Stimulated activated CD8-positive, alpha-beta memory T cell treated with anti-CD3 and anti-CD28 coated beads, Interleukin-15, amount 100 ng/mL, for 1 hour (primary cell): Measurements from ENCODE around the gene UFD1.

Experiments used
- DNase-seq: peaks from one replicate; pipeline ENCODE4 v3.0.0-alpha.2; 2020; ENCODE audit warnings: low read depth

The UFD1 gene

DNA sequence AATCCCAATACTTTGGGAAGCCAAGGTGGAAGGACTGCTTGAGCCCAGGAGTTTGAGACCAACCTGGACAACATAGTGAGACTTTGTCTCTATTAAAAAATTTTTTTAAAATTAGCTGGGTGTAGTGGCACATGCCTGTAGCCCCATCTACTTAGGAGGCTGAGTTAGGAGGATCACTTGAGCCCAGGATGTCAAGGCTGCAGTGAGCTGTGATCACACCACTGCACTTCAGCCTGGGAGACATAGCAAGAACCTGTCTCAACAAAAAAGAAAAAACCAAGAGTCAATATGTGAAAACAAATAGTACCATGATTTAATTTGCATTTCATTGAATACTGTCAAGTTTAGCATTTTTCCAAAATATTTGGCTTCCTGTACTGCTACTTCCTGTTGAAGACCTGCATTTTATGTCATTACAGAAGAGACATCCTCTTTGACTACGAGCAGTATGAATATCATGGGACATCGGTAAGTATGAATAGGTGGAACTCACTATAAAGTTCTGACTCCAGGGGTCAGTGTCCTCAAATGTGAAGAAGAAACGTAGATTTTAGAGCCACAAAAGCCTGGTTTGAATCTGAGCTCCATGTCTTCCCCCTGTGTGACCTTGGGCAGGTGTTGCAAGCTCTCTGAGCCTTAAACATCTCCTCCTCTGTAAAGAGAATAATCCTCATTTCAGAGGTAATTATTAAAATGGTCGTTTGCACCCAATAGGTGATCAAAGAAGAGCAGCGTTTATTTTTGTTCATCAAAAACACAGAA, 16.8 kb upstream of the UFD1 start:
- DNase-seq = no peak

DNA sequence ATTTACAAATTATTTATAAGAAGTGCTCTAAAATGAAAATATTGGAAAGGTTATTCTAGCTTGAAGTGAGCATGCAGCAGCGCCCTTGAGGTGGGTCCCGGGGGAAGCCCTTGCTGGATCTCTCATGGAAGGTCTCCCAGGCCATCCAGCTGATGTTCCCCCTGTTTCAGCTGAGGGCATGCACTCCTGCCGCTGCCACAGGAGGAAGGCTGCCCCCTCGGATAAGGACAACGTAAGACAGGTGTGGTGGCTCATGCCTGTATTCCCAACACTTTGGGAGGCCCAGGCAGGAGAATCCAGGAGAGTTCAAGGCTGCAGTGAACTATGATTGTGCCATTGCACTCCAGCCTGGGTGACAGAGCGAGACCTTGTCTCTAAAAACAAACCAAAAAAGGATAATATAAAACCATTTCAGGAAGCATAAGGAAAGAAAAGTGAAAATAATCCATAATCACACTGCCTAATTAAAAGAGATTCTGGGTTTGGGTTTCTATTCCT, 15.7 kb upstream of the UFD1 start:
- no peak for DNase-seq

DNA sequence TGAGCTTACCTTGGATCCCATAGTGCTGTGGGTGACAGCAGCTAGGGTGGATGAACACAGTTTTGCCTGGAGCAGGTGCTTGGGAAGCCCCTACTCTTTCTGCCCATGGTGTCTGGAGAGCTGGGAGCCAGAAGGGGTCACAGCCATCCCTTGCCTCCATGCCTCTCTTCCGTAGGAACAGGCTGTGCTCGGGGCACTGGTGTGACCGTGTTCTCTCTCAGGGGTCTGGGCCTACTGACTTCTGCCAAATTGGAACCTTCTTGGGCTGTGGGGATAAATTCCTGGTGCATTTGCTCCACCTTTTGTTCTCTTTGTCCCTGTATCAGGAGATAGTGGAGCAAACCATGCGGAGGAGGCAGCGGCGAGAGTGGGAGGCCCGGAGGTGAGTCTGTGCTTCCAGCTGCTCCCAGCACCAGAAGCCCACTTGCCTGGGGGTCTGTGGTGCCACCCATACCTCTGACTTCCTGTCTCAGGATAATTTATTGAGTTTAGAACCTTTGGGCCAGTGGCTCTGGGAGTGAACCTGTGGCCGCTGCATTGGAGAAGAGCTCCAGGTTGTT, 15.1 kb upstream of the UFD1 start:
- no peak for DNase-seq

DNA sequence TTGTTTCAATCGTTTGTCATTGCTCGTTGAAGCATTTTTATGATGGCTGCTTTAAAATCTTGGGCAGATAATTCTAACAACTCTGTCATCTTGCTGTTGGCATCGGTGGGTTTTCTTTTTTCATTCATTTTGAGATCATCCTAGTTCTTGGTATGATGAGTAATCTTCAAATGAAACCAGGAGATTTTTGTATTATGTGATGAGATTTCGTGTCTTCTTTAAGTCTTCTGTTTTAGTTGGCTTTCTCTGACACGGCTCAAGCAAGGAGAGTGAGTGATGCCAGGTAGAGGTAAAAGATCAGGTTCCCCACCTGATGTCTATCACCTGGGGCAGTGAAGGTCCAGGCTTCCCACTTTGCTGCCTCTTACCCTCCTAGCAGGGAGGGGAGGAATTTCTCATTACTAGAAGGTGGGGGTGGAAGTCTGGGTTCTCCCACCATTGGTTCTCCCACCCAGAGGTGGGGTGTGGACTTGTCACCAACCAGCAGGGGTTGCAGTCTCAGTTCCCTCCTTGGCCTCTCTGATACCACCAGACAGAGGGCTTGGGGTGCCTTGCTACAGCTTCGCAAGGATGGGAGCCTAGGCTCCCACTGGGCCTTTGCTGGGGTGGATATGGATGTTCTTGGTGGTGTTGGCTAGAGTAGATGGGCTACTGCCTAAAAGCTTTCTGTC, 13.6 kb upstream of the UFD1 start:
- no peak for DNase-seq

DNA sequence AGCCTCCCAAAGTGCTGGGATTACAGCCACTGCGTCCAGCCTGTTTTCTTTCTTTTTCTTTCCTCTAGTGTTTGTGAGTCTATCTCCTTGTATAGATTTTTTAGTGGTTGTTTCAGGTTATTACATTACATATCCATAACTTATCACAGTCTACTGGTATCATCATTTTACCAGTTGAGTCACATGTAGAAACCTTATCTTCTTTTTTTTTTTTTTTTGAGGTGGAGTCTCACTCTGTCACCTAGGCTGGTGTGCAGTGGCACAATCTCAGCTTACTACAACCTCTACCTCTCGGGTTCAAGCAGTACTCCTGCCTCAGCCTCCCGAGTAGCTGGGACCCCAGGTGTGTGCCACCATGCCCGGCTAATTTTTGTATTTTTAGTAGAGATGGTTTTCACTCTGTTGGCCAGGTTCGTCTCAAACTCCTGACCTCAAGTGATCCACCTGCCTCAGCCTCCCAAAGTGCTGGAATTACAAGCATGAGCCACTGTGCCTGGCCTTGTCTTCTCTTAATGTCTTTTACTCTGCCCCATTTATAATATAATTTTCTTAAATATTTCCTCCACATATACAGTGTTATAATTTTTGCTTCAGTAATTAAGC, 11.7 kb upstream of the UFD1 start:
- no peak for DNase-seq

DNA sequence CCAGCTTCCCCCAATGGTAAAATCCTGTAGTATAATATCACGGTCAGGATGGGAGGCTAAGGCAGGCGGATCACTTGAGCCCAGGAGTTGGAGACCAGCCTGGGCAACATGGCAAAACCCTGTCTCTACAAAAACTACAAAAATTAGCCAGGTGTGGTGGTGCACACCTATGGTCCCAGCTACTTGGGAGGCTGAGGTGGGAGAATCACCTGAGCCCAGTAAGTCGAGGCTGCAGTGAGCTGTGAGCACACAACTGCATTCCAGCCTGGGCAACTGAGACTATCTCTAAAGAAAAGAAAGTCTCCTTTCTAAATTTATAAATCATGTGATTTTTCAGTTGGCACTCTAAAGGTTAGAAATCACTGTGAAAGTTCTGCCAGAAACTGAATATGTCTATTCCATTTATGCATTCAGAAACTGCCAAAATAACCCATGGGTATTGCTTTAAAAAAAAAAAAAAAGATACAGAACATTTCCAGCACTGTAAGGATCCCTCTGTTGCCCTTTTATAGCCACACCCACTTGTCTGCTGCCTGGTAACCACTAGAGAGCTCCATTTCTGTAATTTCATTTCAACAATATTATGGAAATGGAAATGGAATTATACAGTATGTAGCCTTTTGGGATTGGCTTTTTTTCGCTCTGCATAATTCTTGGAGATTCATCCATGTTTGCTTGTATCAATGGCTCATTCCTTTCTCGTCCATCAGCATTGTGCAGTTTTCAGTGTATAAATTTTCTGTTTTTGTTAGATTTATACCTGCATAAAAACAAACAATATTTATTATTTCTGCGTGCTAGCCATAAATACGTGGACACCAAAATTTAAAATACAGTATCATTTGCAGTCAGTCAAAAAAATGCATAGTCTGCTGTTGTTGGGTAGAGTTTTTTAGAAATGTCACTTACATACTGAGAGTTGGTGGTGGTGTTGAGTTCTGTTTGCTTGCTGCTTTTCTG, 10.2 kb upstream of the UFD1 start:
- no peak for DNase-seq

DNA sequence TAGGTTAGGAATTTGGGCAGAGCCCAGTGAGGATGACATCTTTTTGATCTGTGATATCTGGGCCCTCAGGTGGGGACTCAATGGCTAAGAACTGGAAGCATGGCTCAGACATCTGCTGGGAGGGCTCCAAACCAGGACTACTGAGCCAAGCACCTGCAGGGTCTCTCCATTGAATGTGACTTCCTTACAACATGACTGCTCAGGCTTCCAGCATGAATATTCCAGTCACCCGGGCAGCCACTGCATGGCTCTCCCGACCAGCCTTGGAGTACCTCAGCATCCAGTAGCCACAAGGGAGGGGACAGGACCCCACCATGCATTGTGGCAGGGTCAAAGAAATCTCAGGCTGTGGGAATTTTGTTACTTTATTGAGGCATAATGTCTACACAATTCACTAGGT, 9.3 kb upstream of the UFD1 start:
- DNase-seq = no peak

DNA sequence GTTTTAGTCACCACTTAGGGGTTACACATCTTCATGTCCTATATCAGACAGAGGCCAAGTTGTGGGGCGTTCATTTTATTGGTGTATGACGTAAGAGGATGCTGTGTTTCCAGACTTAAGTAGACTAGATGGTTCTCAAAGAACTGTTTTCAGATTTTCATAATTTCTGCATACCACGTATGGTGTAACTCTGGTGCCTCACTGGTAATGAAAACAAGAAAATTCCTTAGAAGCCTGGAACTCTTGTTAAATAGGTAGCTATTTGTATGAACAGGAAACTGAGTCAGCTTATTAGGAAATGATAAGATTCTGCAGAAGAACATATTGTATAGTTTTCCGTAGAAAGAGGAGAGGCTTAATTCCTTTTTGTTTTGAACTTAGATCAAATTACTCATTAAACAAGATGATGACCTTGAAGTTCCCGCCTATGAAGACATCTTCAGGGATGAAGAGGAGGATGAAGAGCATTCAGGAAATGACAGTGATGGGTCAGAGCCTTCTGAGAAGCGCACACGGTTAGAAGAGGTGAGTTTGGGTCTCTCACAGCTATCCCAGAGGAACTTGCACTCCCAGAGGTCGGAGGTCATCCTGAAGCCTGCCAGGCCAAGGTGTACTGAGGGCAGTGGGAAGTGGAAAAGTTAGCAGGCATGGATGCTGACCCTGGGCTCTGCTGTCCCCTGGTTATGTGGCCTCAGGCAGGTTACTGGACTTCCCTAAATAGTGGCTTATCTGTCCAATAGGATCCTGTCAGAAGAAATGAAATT, 4.7 kb upstream of the UFD1 start:
- no peak for DNase-seq

DNA sequence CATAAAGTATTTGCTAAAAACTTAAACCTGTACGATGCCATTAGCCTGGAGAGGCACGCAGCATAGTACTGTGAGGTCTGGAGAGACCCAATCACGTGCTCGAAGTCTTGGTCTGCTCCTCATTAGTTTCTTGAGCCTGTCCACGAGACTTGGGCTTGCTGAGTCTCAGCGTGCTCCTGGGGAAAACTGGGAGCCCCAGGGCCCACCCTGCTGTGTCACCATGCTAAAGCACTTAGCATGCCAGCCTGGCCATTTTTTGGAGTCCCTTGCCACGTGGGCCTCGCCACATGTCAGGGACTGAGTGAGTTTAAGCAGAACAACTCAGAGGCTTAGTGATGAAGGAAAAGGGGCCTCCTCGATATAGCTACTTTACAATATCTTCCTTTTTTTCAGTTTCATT, 3.3 kb upstream of the UFD1 start:
- DNase-seq = no peak

DNA sequence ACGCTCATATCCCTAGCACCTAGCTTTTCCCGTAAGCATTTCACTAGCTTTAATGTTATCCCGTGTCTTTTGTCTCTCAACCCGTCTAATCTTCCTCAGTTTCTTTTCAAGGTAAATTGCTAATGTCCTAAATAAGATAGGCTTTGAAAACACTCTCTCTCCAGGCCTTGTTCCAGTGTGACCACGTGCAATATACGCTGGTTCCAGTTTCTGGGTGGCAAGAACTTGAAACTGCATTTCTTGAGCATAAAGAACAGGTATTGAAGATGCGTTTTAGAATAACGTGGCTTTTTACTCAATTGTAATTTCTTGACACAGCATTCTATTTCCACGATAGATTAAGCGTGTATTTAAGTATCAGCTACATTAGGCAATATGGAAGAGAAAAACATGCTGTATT, 1.8 kb upstream of the UFD1 start:
- DNase-seq = no peak

DNA sequence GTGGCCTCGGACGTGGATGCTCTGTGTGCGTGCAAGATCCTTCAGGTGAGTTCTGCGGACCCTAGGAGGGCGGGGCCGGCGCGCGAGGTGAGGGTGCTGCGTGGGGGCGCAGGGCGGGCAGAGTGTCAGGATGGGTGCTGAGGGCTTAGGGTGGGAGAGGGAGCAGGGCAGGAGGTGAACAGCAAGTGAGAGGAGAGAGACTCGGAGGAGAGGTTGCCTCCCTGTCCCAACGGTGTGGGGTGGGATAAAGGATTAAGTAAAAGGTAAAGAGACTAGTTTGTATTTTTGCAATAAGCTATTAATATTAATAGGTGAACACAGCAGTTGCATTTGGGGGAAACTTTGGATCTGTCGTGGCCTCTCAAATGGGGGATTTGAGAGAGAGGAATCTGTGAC, 1.2 kb upstream of the UFD1 start:
- no peak for DNase-seq

DNA sequence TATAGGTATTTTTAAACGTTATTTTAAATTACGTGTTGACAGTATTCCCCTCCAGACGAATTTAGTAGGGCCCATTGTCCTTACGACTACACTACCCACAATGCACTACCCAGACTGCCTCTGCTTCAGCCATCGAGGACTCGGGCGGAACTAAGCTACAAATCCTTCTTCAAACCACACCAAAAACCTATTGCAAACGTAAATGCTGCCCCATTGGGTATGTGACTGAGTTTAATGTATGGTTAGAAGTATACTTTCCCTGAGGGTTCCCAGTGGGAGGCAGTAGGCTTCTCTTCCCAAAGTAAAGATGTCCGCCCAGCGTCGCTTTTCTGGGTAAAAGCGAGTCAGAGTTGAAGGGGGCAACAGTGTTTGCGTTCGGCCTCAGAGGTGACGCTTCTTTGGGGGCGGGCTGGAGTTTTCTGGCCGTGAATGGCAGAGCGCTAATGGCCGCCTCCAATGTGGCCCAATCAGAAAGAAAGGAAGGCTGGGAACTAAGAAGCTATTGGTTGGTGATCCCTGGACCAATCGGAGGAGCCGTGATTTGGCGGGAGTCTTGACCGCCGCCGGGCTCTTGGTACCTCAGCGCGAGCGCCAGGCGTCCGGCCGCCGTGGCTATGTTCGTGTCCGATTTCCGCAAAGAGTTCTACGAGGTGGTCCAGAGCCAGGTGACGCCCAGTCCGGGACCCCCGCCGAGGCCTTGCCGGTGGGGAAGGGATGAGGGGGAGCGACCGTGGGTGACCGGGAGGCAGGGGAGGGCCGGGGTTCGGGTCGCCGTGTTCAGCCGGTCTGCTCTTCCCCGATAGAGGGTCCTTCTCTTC, 571 bp upstream of the UFD1 start, which contains the start of gene CDC45:
Gene CDC45 (plus strand): TSS at position 566 of the 818 bp plus-strand sequence. CDS start 49 bp downstream, at position 615.
- DNase-seq = peak; percentile 83

DNA sequence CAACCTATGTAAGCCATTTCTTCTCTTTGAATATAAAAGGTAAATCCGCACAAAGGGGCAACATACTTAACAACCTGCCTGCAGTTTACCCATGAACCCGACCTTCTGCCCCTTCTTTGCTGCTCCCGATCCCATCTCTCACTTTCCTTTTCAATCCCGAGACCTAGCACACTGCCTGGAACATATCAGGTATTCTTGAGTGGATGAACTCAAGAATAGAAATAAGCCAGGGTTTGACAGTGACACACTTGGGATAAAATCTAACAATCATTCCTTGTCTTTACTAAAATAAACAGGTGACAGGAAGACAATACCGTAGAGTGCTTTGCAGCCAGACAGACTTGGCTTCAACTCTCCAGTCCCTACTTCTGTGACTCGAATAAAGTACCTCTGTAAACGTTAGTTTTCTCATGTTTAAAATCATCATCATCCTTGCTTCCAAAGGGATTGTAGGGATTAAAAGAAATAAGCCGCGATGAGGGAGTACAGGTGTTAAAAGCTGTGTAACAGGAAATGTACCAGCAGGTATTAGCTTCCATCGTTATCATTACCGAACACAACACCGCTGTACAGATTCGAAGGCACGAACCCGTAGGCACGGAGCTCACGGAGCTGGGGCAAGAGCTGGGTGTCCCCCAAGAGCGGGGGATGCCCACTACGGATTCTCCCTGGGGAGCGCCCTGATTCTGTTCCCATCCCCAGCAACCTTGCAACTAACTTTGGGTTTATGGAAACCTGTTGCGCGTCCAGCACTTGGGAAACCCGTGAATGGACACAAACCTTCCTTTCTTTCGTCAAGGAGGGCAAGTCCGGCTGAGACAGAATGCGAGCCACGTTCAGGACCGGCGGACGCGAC, 720 bp downstream of the UFD1 start:
- no peak for DNase-seq

DNA sequence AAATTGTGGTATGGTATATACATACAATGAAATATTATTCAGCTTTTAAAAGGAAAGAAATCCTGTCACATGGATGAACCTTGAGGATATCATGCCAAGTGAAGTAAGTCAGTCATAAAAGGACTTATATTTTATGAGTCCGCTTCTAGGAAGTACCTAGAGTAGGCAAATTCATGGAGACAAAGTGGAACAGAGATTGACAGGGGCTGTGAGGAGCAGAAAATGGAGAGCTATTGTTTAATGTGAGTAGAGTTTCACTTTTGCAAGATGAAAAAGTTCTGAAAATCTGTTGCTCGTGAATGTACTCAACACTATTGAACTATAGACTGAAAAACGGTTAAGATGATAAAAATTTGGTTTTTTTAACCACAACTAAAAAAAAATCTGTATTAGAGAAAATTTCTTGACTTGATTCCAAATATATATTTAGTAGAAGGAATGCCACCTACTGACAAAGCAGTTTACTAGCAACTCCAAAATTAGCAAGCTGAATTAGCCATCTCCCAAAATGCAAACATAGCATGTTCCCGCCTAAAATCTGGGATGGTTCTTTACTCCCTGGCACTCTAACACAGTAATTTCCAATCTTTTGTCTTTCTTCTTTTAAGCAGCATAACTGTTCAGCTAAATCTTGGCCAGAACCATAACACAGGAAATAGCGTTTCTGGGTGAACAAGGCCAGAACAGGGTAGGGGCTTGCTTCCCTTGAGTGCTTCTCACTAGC, 1.5 kb downstream of the UFD1 start:
- DNase-seq = no peak

DNA sequence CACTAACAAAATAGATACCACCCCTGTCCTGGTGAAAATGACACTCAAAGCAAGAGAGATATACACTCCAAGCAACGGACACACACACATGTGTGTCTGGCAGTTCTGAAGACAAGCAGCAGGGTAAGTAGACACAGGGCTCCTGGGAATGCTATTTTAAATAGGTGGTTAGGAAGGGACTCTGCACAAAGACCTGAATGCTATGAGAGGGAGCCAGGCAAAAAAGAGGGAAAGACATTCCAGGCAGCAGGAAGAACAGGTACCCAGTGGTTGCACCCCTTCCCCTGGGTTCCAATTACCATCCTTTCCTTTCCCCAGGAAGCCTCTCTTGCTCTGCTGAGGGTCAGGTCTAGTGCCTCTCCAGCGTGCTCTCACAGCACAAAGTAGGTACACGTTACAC, 3.0 kb downstream of the UFD1 start:
- DNase-seq = no peak

DNA sequence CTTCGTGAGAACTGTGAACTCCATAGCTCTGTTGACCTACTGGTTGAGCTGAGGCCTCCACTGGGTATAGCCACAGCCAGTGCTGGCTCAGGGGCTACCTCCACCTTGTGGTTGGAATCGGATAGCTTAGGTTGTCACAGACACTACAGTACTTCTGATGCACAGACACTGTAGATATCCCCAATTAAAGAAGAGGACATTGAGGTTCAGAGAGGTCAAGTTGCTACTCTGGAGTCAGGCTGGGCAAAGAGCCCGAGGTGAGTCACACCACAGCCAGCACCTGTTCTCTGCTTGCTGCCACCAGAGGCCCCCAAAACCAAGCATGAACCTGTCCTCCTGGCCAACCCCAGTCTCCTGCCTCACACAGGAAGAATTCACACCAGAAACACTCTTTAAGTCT, 5.4 kb downstream of the UFD1 start:
- no peak for DNase-seq

DNA sequence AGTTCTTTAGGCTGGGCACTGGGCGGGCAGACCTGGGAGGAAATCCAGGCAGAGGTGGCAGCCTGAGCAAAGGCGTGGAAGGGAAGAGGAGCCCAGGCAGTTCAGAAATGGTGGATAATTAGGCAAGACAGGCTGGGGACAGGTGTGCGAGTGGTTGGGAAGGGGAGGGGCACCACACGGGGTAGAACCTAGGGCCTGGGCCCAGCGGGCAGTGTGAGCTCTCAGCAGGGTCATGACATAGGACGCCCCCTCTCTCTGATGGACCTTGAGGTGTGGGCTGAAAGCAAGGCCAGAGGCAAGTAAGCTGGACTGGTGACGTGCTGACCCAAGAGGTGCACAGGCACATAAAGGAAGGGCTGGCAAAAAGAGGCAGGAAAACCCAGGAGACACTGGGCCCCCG, 6.8 kb downstream of the UFD1 start:
- DNase-seq = no peak

DNA sequence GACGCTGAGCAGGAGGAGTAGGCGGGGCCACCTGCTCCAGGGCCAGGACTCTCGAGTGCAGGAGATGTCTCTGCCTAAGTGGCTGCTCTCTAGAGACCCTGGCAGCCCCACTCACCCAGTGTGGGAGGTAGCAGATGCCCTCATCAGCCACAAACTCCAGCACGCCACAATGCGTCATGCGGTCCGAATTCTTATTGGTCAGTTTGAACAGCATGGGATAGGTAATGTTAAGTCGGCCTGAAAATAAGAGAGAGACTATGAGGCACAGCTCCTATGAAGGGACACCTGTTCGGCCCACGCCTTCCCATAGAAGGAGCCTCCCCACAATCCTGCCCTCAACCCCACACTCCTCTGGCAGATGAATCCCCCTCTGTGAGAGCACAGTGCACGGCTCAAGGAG, 7.4 kb downstream of the UFD1 start:
- no peak for DNase-seq
